A673 (cell line): ENCODE data around the gene LUC7L2. TPM values are rescaled to one million over a fixed set of nuclear protein-coding genes. Genes with fewer than 3 reads are reported as not detected.

Experiments used
- BruUV-seq: library from RNA; stranded (reverse); fragments of 400-500 nt; replicated peaks from 2 replicates; lab custom pipeline; 2021; lab: Mats Ljungman, UMichigan
- CTCF ChIA-PET: fragments of 300-600 bp; sonication (Branson Sonifier 250); formaldehyde crosslinking; loops from one replicate; lab custom pipeline; 2022; ENCODE audit warnings: antibody characterized with exemption; lab: Charles Lee
- POLR2A ChIA-PET: fragments of 300-600 bp; sonication (Branson Sonifier 250); formaldehyde crosslinking; loops from one replicate; lab custom pipeline; 2022; ENCODE audit warnings: antibody characterized with exemption; ENCODE audit not compliant: low non-redundant PET; lab: Charles Lee
- DNase-seq: peaks from one replicate; pipeline ENCODE4 v3.0.0-alpha.2; 2015; ENCODE audit warnings: low spot score
- H3K27ac ChIP-seq: fragments of 200-600 bp; sonication (generic); 2 replicates; pipeline ENCODE4 v1.5.1; 2016; ENCODE audit warnings: mixed run types, low read depth, mild to moderate bottlenecking, mixed read lengths, antibody characterized with exemption, low read length; ENCODE audit not compliant: poor library complexity, severe bottlenecking
- H3K27me3 ChIP-seq: fragments of 200-600 bp; sonication (generic); replicated peaks from 2 replicates; pipeline ENCODE4 v1.6.1; 2017; ENCODE audit warnings: mixed run types, low read depth, mild to moderate bottlenecking, mixed read lengths, antibody characterized with exemption, low read length; ENCODE audit not compliant: insufficient read depth, poor library complexity
- H3K36me3 ChIP-seq: fragments of 200-600 bp; sonication (generic); 2 replicates; pipeline ENCODE4 v1.6.1; 2016; ENCODE audit warnings: mixed run types, mild to moderate bottlenecking, mixed read lengths, antibody characterized with exemption, low read length; ENCODE audit not compliant: insufficient read depth, poor library complexity, severe bottlenecking
- H3K4me1 ChIP-seq: fragments of 200-600 bp; sonication (generic); 2 replicates; pipeline ENCODE4 v1.6.1; 2017; ENCODE audit warnings: mixed run types, mild to moderate bottlenecking, mixed read lengths, antibody characterized with exemption, low read length; ENCODE audit not compliant: insufficient read depth, poor library complexity, severe bottlenecking
- H3K4me3 ChIP-seq: fragments of 200-600 bp; sonication (generic); 2 replicates; pipeline ENCODE4 v1.5.1; 2016; ENCODE audit warnings: low read depth, mixed run types, mild to moderate bottlenecking, mixed read lengths, low read length; ENCODE audit not compliant: poor library complexity, severe bottlenecking
- H3K9me3 ChIP-seq: fragments of 200-600 bp; sonication (generic); 2 replicates; pipeline ENCODE4 v1.6.1; 2016; ENCODE audit warnings: mixed run types, low read depth, mild to moderate bottlenecking, mixed read lengths, antibody characterized with exemption, low read length; ENCODE audit not compliant: poor library complexity, severe bottlenecking
- CTCF ChIP-seq: fragments of 300-800, 200-600 bp; sonication (generic); conservative IDR thresholded peaks from 2 replicates; pipeline ENCODE4 v1.5.1; 2017; ENCODE audit warnings: low read depth, mild to moderate bottlenecking, antibody characterized with exemption, low read length, moderate library complexity, mixed read lengths
- EZH2 ChIP-seq: fragments of 200-600 bp; sonication (generic); IDR thresholded peaks from 2 replicates; pipeline ENCODE4 v1.6.1; 2017; ENCODE audit warnings: borderline replicate concordance, low read depth, mild to moderate bottlenecking, mixed read lengths, antibody characterized with exemption, low read length; ENCODE audit not compliant: poor library complexity, severe bottlenecking
- intact Hi-C: fragments of 100-400 bp; cut with micrococcal nuclease; formaldehyde crosslinking; loops from one replicate; pipeline ENCODE4 v1.10.0; 2022; ENCODE audit not compliant: unreplicated experiment
- total RNA-seq: library from RNA; stranded (reverse); gene quantifications from 2 replicates; pipeline ENCODE4 v1.2.3, GENCODE V29; 2021

The LUC7L2 gene
- total RNA-seq, 1 experiment from 2014 or later: 107 TPM

- no peaks in the 10 kb centered on the region for H3K27me3 ChIP-seq
- no peaks in the 10 kb centered on the region for H3K9me3 ChIP-seq
- DNase-seq: no peak
- intact Hi-C loops: no loop called here
- no peak overlapping the region for H3K4me3 ChIP-seq
- no peak overlapping the region for H3K27ac ChIP-seq
- no peak for TF ChIP-seq CTCF
- BruUV-seq: no TSS peak
- CTCF ChIA-PET: no interaction called here
- H3K4me1 ChIP-seq: no peaks in the 10 kb centered on the region
- POLR2A ChIA-PET: no interaction called here
- no peaks in the 10 kb centered on the region for H3K36me3 ChIP-seq
These were observed 86.6 kb downstream of the LUC7L2 start for GRCh38 chr7:139446051-139446890.

- POLR2A ChIA-PET: no interaction called here
- Histone ChIP-seq H3K9me3 (no peaks in the 10 kb centered on the region), H3K36me3 (no peaks in the 10 kb centered on the region), H3K4me3 (no peak overlapping the region), H3K27me3 (no peaks in the 10 kb centered on the region), H3K4me1 (no peaks in the 10 kb centered on the region), H3K27ac (no peak overlapping the region)
- CTCF ChIA-PET: no interaction called here
- TF ChIP-seq EZH2 (no peak), CTCF (no peak)
- no TSS peak for BruUV-seq
- no peak for DNase-seq
- intact Hi-C loops: no loop called here
These were observed 91.2 kb downstream of the LUC7L2 start for GRCh38 chr7:139450851-139451250.

GRCh38 chr7:139451638-139452037 is 91.9 kb downstream of the LUC7L2 start:
- ChIA-PET POLR2A (no interaction called here), CTCF (no interaction called here)
- intact Hi-C loops: no loop called here
- BruUV-seq: no TSS peak
- H3K36me3 ChIP-seq: no peaks in the 10 kb centered on the region
- no peaks in the 10 kb centered on the region for H3K27me3 ChIP-seq
- H3K27ac ChIP-seq: no peak overlapping the region
- no peaks in the 10 kb centered on the region for H3K4me1 ChIP-seq
- TF ChIP-seq EZH2 (no peak), CTCF (no peak)
- no peaks in the 10 kb centered on the region for H3K9me3 ChIP-seq
- DNase-seq: no peak
- no peak overlapping the region for H3K4me3 ChIP-seq
